Thyroid gland (tissue), 4 donors: Measurements from ENCODE around the gene CTDSPL.

Experiments used
- POLR2A ChIP-seq, 2 donors: fragments of 450-650 bp; IDR thresholded peaks; one replicate each; pipeline ENCODE4 v1.6.1; 2017; ENCODE audit warnings: antibody characterized with exemption in 2 of 2, mild to moderate bottlenecking in 2 of 2, moderate library complexity in 1 of 2
- TF ChIP-seq, protein P1 (sequence below), 6 experiments: fragments of 200-600 bp in 3 of 6; fragments of 450-650 bp in 3 of 6; sonication (generic) in 3 of 6; IDR thresholded peaks; one replicate each; pipeline ENCODE4 v1.5.1; 2016 to 2019; ENCODE audit warnings: antibody characterized with exemption in 6 of 6, mild to moderate bottlenecking in 2 of 6, inconsistent platforms in 1 of 6, moderate library complexity in 1 of 6

DNA sequence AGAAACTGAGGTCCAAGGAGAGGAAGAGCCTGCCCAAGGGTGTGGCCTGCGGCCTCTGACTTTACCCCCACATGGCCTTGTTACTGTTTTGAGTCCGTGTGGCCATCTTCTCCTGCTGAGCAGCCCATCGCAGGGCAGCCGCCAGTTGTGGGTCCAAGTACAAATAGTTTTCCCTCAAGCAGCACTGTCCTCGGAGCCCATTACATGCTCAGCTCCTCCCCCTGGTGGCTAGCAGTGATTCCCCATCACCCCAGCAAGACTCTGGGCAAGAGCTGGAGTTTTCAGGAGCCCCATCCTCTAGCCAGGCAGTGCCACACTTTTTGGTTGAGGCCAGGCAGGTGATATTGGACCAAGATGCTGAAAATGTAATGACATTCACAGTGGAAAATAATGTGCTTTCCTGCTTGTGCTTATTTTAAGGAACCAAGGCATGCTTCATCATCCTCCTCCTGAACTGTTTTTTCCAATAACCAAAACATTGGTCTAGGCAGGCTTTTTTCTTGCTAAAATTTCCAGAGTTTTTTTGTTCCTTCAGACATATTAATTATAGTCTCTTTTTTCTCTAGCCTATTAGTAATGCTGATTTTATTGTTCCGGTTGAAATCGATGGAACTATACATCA lies 105.7 kb downstream of the CTDSPL start:
- TF ChIP-seq POLR2A (IDR thresholded peaks at IDR 0.05): no peak
- TF ChIP-seq, protein P1, sequence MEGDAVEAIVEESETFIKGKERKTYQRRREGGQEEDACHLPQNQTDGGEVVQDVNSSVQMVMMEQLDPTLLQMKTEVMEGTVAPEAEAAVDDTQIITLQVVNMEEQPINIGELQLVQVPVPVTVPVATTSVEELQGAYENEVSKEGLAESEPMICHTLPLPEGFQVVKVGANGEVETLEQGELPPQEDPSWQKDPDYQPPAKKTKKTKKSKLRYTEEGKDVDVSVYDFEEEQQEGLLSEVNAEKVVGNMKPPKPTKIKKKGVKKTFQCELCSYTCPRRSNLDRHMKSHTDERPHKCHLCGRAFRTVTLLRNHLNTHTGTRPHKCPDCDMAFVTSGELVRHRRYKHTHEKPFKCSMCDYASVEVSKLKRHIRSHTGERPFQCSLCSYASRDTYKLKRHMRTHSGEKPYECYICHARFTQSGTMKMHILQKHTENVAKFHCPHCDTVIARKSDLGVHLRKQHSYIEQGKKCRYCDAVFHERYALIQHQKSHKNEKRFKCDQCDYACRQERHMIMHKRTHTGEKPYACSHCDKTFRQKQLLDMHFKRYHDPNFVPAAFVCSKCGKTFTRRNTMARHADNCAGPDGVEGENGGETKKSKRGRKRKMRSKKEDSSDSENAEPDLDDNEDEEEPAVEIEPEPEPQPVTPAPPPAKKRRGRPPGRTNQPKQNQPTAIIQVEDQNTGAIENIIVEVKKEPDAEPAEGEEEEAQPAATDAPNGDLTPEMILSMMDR (IDR thresholded peaks at IDR 0.05): peak in 5 of 6 experiments; percentile 47 to 81 (median 69)
